ENCODE measurements around the gene POMT1.

POMT1 gene

GRCh38 chr9:131559421-131560000 lies 56.8 kb downstream of the POMT1 start:
- DNase-seq, result no peak

GRCh38 chr9:131562032-131562959 lies 59.6 kb downstream of the POMT1 start:
- peak; percentile 45 for DNase-seq

GRCh38 chr9:131565369-131565768 lies 62.7 kb downstream of the POMT1 start:
- no peak for DNase-seq

- no peak for DNase-seq
Measured at GRCh38 chr9:131566158-131566557, 63.4 kb downstream of the POMT1 start.

GRCh38 chr9:131567910-131568309 lies 65.2 kb downstream of the POMT1 start:
- DNase-seq, result no peak
